Neural progenitor cell (in vitro differentiated cells): ENCODE results near the gene BCAT1.

Experiments
- EZH2phosphoT487 ChIP-seq: fragments of 200-600 bp; sonication (generic); IDR thresholded peaks from 2 replicates; pipeline ENCODE4 v1.6.1; 2017; ENCODE audit warnings: antibody characterized with exemption
- TF ChIP-seq, protein P1 (sequence below): fragments of 200-600 bp; sonication (generic); IDR thresholded peaks from 2 replicates; pipeline ENCODE4 v1.5.1; 2017; ENCODE audit warnings: antibody characterized with exemption, mild to moderate bottlenecking

DNA sequence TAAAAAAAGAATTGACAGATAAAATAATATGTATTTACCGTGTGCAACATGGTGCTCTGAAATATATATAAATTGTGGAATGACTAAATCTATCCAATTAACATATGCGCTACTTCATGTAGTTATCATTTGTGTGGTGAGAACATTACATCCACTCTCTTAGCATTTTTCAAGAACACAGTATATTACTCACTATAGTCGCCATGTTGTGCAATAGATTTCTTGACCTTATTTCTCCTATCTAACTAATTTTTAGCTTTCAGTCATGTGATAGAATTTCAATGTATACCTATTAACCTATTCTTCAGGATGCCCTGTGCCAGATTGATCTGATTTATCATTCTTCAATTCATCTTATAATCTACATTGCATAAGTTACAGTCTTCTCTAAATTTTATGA, 178.6 kb downstream of the BCAT1 start:
- TF ChIP-seq, protein P1, sequence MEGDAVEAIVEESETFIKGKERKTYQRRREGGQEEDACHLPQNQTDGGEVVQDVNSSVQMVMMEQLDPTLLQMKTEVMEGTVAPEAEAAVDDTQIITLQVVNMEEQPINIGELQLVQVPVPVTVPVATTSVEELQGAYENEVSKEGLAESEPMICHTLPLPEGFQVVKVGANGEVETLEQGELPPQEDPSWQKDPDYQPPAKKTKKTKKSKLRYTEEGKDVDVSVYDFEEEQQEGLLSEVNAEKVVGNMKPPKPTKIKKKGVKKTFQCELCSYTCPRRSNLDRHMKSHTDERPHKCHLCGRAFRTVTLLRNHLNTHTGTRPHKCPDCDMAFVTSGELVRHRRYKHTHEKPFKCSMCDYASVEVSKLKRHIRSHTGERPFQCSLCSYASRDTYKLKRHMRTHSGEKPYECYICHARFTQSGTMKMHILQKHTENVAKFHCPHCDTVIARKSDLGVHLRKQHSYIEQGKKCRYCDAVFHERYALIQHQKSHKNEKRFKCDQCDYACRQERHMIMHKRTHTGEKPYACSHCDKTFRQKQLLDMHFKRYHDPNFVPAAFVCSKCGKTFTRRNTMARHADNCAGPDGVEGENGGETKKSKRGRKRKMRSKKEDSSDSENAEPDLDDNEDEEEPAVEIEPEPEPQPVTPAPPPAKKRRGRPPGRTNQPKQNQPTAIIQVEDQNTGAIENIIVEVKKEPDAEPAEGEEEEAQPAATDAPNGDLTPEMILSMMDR, result no peak
- TF ChIP-seq EZH2phosphoT487, result no peak
